ENCODE data around the gene ARHGAP40. TPM values are rescaled to one million over a fixed set of nuclear protein-coding genes. Genes with fewer than 3 reads are reported as not detected.
A peak's percentile ranks its signal among the peaks of the same experiment; 100 is the strongest.

ARHGAP40 gene
- total and polyA plus RNA-seq, 2 of the 13 experiments (the other 11 are each of a cell fraction or from before 2014, with no cell fraction given) = 0.75 to 2.1 TPM

DNA sequence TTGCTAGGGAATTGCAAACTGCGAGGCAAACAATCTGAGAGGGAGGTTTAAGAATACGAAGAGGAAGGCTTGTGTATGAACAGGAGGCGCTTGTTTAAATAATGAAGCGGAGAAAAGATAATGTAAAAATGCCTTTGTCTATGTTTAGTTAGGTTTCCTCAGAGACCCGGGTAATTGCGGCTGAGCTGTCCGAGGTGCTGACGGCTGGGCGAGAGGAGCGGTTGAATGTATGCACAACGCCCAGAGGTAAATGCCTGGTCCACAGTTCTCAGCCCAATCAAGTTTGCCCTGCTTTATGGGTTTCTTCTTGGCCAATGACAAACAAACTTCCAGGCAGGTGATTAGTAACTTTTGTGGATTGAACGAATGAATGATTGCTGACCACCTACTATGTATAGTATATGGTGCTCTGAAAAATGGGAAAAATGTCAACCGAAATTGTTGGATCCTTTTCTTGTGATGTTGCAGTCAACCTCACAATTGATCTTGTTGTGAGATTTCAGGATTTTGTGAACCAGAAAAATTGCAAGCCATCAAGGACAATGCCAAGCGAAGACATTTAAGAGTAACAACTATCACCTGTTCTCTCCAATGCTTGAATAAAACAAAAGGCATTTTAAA, 84.4 kb downstream of the ARHGAP40 start (continued):
- TF ChIP-seq, protein P1, sequence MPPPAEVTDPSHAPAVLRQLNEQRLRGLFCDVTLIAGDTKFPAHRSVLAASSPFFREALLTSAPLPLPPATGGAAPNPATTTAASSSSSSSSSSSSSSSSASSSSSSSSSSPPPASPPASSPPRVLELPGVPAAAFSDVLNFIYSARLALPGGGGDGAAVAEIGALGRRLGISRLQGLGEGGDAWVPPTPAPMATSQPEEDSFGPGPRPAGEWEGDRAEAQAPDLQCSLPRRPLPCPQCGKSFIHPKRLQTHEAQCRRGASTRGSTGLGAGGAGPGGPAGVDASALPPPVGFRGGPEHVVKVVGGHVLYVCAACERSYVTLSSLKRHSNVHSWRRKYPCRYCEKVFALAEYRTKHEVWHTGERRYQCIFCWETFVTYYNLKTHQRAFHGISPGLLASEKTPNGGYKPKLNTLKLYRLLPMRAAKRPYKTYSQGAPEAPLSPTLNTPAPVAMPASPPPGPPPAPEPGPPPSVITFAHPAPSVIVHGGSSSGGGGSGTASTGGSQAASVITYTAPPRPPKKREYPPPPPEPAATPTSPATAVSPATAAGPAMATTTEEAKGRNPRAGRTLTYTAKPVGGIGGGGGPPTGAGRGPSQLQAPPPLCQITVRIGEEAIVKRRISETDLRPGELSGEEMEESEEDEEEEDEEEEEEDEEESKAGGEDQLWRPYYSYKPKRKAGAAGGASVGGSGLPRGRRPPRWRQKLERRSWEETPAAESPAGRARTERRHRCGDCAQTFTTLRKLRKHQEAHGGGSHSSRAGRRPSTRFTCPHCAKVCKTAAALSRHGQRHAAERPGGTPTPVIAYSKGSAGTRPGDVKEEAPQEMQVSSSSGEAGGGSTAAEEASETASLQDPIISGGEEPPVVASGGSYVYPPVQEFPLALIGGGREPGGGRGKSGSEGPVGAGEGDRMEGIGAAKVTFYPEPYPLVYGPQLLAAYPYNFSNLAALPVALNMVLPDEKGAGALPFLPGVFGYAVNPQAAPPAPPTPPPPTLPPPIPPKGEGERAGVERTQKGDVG (CRISPR knock-in tag; IDR thresholded peaks at IDR 0.05; ENCODE audit: borderline replicate concordance) = no peak
- TF ChIP-seq KMT2A (CRISPR knock-in tag; IDR thresholded peaks at IDR 0.05) = peak; percentile 72; the same call in 1 of the 2 replicates
- TF ChIP-seq, protein P2, sequence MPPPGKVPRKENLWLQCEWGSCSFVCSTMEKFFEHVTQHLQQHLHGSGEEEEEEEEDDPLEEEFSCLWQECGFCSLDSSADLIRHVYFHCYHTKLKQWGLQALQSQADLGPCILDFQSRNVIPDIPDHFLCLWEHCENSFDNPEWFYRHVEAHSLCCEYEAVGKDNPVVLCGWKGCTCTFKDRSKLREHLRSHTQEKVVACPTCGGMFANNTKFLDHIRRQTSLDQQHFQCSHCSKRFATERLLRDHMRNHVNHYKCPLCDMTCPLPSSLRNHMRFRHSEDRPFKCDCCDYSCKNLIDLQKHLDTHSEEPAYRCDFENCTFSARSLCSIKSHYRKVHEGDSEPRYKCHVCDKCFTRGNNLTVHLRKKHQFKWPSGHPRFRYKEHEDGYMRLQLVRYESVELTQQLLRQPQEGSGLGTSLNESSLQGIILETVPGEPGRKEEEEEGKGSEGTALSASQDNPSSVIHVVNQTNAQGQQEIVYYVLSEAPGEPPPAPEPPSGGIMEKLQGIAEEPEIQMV (CRISPR knock-in tag; IDR thresholded peaks at IDR 0.05; ENCODE audit: low read depth) = peak; percentile 79; the same call in 1 of the 2 replicates
- no peak for TF ChIP-seq ZC3H13 (CRISPR knock-in tag; IDR thresholded peaks at IDR 0.05)
- TF ChIP-seq, protein P3, sequence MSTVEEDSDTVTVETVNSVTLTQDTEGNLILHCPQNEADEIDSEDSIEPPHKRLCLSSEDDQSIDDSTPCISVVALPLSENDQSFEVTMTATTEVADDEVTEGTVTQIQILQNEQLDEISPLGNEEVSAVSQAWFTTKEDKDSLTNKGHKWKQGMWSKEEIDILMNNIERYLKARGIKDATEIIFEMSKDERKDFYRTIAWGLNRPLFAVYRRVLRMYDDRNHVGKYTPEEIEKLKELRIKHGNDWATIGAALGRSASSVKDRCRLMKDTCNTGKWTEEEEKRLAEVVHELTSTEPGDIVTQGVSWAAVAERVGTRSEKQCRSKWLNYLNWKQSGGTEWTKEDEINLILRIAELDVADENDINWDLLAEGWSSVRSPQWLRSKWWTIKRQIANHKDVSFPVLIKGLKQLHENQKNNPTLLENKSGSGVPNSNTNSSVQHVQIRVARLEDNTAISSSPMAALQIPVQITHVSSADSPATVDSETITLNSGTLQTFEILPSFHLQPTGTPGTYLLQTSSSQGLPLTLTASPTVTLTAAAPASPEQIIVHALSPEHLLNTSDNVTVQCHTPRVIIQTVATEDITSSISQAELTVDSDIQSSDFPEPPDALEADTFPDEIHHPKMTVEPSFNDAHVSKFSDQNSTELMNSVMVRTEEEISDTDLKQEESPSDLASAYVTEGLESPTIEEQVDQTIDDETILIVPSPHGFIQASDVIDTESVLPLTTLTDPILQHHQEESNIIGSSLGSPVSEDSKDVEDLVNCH (CRISPR knock-in tag; IDR thresholded peaks at IDR 0.05) = peak; percentile 53; the same call in 1 of the 2 replicates
- TF ChIP-seq ISX (CRISPR knock-in tag; conservative IDR thresholded peaks at IDR 0.05) = peak; percentile 99
- TF ChIP-seq, protein P4, sequence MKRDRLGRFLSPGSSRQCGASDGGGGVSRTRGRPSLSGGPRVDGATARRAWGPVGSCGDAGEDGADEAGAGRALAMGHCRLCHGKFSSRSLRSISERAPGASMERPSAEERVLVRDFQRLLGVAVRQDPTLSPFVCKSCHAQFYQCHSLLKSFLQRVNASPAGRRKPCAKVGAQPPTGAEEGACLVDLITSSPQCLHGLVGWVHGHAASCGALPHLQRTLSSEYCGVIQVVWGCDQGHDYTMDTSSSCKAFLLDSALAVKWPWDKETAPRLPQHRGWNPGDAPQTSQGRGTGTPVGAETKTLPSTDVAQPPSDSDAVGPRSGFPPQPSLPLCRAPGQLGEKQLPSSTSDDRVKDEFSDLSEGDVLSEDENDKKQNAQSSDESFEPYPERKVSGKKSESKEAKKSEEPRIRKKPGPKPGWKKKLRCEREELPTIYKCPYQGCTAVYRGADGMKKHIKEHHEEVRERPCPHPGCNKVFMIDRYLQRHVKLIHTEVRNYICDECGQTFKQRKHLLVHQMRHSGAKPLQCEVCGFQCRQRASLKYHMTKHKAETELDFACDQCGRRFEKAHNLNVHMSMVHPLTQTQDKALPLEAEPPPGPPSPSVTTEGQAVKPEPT (CRISPR knock-in tag; IDR thresholded peaks at IDR 0.05; ENCODE audit: low read depth) = peak; percentile 88; the same call in 1 of the 2 replicates
- peak; percentile 97; the same call in 1 of the 2 replicates for TF ChIP-seq ZNF749 (CRISPR knock-in tag; IDR thresholded peaks at IDR 0.05; ENCODE audit: borderline replicate concordance)
- TF ChIP-seq ZNF883 (CRISPR knock-in tag; IDR thresholded peaks at IDR 0.05; ENCODE audit: not compliant biosample characterization) = peak; percentile 69
- TF ChIP-seq ZBTB7B (CRISPR knock-in tag; IDR thresholded peaks at IDR 0.05) = 0 out of 2 replicates have a peak, but pooled peaks have one; percentile 46
- no peak for TF ChIP-seq GTF2F1 (IDR thresholded peaks at IDR 0.05; ENCODE audit: low read length)
- TF ChIP-seq EHMT2 (IDR thresholded peaks at IDR 0.05; ENCODE audit: borderline replicate concordance, low read depth, low read length) = peak; percentile 100
- 0 out of 2 replicates have a peak, but pooled peaks have one; percentile 7 for TF ChIP-seq SMC3 (IDR thresholded peaks at IDR 0.05; ENCODE audit: low read length)
- TF ChIP-seq, protein P5, sequence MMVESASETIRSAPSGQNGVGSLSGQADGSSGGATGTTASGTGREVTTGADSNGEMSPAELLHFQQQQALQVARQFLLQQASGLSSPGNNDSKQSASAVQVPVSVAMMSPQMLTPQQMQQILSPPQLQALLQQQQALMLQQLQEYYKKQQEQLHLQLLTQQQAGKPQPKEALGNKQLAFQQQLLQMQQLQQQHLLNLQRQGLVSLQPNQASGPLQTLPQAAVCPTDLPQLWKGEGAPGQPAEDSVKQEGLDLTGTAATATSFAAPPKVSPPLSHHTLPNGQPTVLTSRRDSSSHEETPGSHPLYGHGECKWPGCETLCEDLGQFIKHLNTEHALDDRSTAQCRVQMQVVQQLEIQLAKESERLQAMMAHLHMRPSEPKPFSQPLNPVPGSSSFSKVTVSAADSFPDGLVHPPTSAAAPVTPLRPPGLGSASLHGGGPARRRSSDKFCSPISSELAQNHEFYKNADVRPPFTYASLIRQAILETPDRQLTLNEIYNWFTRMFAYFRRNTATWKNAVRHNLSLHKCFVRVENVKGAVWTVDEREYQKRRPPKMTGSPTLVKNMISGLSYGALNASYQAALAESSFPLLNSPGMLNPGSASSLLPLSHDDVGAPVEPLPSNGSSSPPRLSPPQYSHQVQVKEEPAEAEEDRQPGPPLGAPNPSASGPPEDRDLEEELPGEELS (CRISPR knock-in tag; IDR thresholded peaks at IDR 0.05) = peak; percentile 76
- TF ChIP-seq PLRG1 (conservative IDR thresholded peaks at IDR 0.05) = no peak
- TF ChIP-seq SOX13 (IDR thresholded peaks at IDR 0.05) = no peak
- peak in 1 of 2 experiments; percentile 70; a peak in 2 of 4 replicates for TF ChIP-seq SOX13 (CRISPR knock-in tag; conservative IDR thresholded peaks at IDR 0.05 in 1 of 2, IDR thresholded peaks at IDR 0.05 in 1 of 2)
- peak; percentile 61; the same call in 1 of the 2 replicates for TF ChIP-seq ZNF746 (CRISPR knock-in tag; IDR thresholded peaks at IDR 0.05)
